ENCODE measurements around the gene LYST. TPM values are rescaled to one million over a fixed set of nuclear protein-coding genes. Genes with fewer than 3 reads are reported as not detected.

The LYST gene
- total RNA-seq, 1 donor from 2014 or later, result 24.5 TPM

DNA sequence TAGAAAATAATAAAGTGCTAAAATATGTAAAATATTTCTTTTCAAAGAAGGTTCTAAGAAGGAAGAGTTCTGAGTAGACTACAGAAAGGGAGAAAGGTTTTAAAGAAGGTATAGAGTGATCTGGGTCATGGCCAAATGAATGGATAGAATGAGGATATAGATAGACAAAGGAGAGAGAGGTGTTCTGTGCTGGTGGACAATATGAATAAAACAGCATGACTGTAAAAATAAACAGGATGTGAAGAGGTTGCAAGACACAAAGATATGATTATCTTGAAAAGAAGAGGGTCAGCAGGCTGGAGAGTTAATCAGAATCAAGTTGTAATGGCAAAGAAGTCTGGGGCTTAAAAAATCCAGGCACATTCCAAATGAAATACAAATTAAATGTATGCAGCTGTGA lies 130.4 kb downstream of the LYST start:
- Histone ChIP-seq H3K9ac (ENCODE audit: low read depth in 1 of 3, low read length in 3 of 3) (no peak overlapping the region), H3K36me3 (ENCODE audit: control insufficient read depth in 3 of 3, insufficient read depth in 3 of 3, low read length in 3 of 3) (peaks cover 0 to 13% (median 2%) of the 10 kb centered on the region in 3 donors), H3K9me3 (ENCODE audit: control insufficient read depth in 3 of 3, low read length in 3 of 3) (no peaks in the 10 kb centered on the region)

DNA sequence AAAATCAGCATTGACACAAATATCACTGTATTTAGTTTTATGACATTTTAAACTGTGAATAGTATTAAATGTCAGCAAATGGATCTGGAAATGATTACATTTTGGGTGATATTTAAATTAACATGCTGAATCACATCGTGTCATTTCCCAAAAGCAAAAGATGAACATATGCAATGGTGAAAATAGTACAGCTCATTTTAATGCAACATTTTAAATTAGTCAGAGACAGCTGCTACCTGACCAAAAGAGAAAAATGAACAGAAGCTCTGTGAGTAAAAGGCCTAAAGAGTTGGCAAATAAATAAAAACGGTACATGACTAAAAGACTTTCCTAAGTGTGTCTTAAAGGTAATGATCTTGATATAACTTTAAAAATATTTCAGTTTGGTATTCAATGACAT lies 131.1 kb downstream of the LYST start:
- Histone ChIP-seq H3K36me3 (ENCODE audit: control insufficient read depth in 3 of 3, insufficient read depth in 3 of 3, low read length in 3 of 3) (peaks cover 0 to 15% (median 2%) of the 10 kb centered on the region in 3 donors), H3K4me3 (ENCODE audit: low read length in 3 of 3) (no peak overlapping the region), H3K9me3 (ENCODE audit: control insufficient read depth in 3 of 3, low read length in 3 of 3) (no peaks in the 10 kb centered on the region), H3K27ac (ENCODE audit: low read depth, low read length) (no peak overlapping the region), H3K9ac (ENCODE audit: low read depth in 1 of 3, low read length in 3 of 3) (no peak overlapping the region), H3K4me1 (ENCODE audit: control insufficient read depth in 3 of 3, insufficient read depth in 3 of 3, low read length in 3 of 3) (peaks cover 0 to 4% (median 0%) of the 10 kb centered on the region in 3 donors), H3K27me3 (ENCODE audit: control insufficient read depth in 3 of 3, insufficient read depth in 3 of 3, low read length in 3 of 3) (no peaks in the 10 kb centered on the region)

More for the DNA sequence above, 130.4 kb downstream of the LYST start:
- Histone ChIP-seq H3K4me3 (ENCODE audit: low read length in 3 of 3) (no peak overlapping the region), H3K4me1 (ENCODE audit: control insufficient read depth in 3 of 3, insufficient read depth in 3 of 3, low read length in 3 of 3) (peaks cover 0 to 4% (median 0%) of the 10 kb centered on the region in 3 donors), H3K27me3 (ENCODE audit: control insufficient read depth in 3 of 3, insufficient read depth in 3 of 3, low read length in 3 of 3) (no peaks in the 10 kb centered on the region), H3K27ac (ENCODE audit: low read depth, low read length) (no peak overlapping the region)

DNA sequence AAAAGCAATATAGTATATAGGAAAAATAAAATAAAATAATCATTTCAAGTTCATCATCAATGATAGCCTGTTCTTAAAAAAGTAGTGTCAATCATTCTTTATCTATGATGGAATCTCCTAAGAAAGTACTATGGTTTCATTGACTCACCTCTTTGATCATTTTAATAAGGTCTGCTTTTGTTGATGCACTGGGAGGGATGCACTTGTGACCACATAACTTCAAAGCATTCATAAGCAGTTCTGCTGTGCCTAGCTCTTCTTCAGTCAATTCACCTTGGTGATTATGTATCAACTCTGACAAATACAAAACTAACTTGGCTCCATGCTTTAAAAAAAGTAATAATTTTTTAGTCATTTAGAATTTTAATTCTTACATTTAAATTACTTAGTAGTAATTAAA lies 132.4 kb downstream of the LYST start:
- H3K36me3 ChIP-seq (ENCODE audit: control insufficient read depth in 3 of 3, insufficient read depth in 3 of 3, low read length in 3 of 3), result peaks cover 0 to 16% (median 2%) of the 10 kb centered on the region in 3 donors
- H3K9me3 ChIP-seq (ENCODE audit: control insufficient read depth in 3 of 3, low read length in 3 of 3), result no peaks in the 10 kb centered on the region
- H3K27ac ChIP-seq (ENCODE audit: low read depth, low read length), result no peak overlapping the region
- H3K9ac ChIP-seq (ENCODE audit: low read depth in 1 of 3, low read length in 3 of 3), result no peak overlapping the region
- H3K4me1 ChIP-seq (ENCODE audit: control insufficient read depth in 3 of 3, insufficient read depth in 3 of 3, low read length in 3 of 3), result peaks cover 0 to 4% (median 0%) of the 10 kb centered on the region in 3 donors
- no peaks in the 10 kb centered on the region for H3K27me3 ChIP-seq (ENCODE audit: control insufficient read depth in 3 of 3, insufficient read depth in 3 of 3, low read length in 3 of 3)
- no peak overlapping the region for H3K4me3 ChIP-seq (ENCODE audit: low read length in 3 of 3)

DNA sequence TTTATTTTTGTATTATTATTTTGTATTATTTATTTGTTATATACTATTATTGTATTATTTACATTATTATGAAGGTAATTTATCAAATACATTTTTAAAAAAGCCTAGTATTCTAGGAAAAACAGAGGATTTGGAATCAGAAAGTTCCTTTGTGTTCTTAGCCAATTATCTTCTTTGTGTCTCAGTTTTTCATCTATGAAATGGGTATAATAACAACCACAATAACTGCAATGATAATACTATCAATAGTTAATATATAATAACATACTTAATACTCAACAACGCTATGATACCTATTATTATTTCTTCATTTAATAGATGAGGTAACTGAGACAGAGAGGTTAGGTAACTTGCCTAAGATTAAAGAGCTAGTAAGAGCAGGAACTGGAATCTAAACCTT lies 136.7 kb downstream of the LYST start:
- H3K36me3 ChIP-seq (ENCODE audit: control insufficient read depth in 3 of 3, insufficient read depth in 3 of 3, low read length in 3 of 3), result peaks cover 3 to 14% (median 7%) of the 10 kb centered on the region in 3 donors
- H3K27me3 ChIP-seq (ENCODE audit: control insufficient read depth in 3 of 3, insufficient read depth in 3 of 3, low read length in 3 of 3), result no peaks in the 10 kb centered on the region
- H3K4me1 ChIP-seq (ENCODE audit: control insufficient read depth in 3 of 3, insufficient read depth in 3 of 3, low read length in 3 of 3), result no peaks in the 10 kb centered on the region
- H3K4me3 ChIP-seq (ENCODE audit: low read length in 3 of 3), result no peak overlapping the region
- no peak overlapping the region for H3K9ac ChIP-seq (ENCODE audit: low read depth in 1 of 3, low read length in 3 of 3)
- no peaks in the 10 kb centered on the region for H3K9me3 ChIP-seq (ENCODE audit: control insufficient read depth in 3 of 3, low read length in 3 of 3)
- no peak overlapping the region for H3K27ac ChIP-seq (ENCODE audit: low read depth, low read length)

DNA sequence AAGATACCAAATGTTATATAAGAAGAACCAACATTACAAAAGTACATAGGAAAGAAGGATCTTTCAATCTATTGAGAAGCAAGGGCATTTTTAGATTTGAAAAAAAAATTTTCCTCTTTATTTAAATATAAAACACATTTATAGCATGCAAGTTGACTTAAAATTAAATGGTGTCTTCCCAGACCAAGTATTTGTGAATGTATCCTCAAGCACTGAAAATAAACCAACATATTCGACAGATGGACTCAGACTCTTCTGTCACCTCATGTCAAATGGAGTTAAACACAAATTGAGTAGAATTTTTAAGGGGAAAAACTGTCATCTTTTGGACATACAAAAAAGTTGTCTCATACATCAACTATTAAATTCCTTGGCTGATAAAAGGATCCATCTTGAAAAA lies 140.1 kb downstream of the LYST start:
- Histone ChIP-seq H3K4me1 (ENCODE audit: control insufficient read depth in 3 of 3, insufficient read depth in 3 of 3, low read length in 3 of 3) (no peaks in the 10 kb centered on the region), H3K27me3 (ENCODE audit: control insufficient read depth in 3 of 3, insufficient read depth in 3 of 3, low read length in 3 of 3) (no peaks in the 10 kb centered on the region), H3K9ac (ENCODE audit: low read depth in 1 of 3, low read length in 3 of 3) (no peak overlapping the region), H3K4me3 (ENCODE audit: low read length in 3 of 3) (no peak overlapping the region), H3K9me3 (ENCODE audit: control insufficient read depth in 3 of 3, low read length in 3 of 3) (no peaks in the 10 kb centered on the region), H3K36me3 (ENCODE audit: control insufficient read depth in 3 of 3, insufficient read depth in 3 of 3, low read length in 3 of 3) (peaks cover 3 to 30% (median 20%) of the 10 kb centered on the region in 3 donors), H3K27ac (ENCODE audit: low read depth, low read length) (no peak overlapping the region)

DNA sequence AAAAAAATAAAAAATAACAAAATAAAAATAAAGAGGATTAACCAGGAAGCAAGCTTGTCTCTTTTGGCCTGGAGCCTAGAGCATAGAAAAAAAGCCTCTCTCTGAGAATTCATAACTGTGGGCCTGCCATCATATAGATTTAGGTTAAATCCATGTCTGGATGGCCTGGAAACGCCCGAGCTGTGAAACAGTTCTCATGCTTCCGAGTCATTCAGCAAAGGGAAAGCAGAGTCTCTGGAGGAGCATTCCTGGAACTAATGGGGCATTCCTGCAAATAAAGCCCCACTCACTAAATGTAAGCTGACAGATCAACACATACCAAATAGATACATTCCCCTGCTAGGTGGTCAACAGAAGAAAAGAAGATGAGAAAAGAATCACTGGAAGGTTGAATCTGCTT lies 141.3 kb downstream of the LYST start:
- Histone ChIP-seq H3K4me1 (ENCODE audit: control insufficient read depth in 3 of 3, insufficient read depth in 3 of 3, low read length in 3 of 3) (no peaks in the 10 kb centered on the region), H3K27me3 (ENCODE audit: control insufficient read depth in 3 of 3, insufficient read depth in 3 of 3, low read length in 3 of 3) (no peaks in the 10 kb centered on the region), H3K4me3 (ENCODE audit: low read length in 3 of 3) (no peak overlapping the region), H3K9me3 (ENCODE audit: control insufficient read depth in 3 of 3, low read length in 3 of 3) (no peaks in the 10 kb centered on the region), H3K27ac (ENCODE audit: low read depth, low read length) (no peak overlapping the region), H3K9ac (ENCODE audit: low read depth in 1 of 3, low read length in 3 of 3) (no peak overlapping the region), H3K36me3 (ENCODE audit: control insufficient read depth in 3 of 3, insufficient read depth in 3 of 3, low read length in 3 of 3) (peaks cover 6 to 27% (median 23%) of the 10 kb centered on the region in 3 donors)

DNA sequence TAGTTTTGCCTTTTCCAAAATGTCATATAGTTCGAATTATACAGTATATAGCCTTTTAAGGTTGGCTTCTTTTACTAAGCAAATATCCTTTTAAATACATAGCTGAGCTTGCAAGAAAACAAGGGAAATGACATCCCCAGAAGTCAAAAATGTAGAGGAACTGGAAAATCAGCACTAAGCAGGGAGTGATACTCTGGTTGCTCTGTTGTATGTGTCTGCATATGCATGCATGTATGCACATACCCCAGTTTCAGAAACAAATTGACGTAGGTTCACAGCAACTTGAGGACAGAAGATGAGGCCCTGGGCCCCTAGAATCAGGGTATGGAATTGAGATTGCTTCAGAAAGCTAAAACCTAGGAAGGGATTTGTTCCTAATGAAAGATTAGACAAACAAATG lies 142.0 kb downstream of the LYST start:
- Histone ChIP-seq H3K36me3 (ENCODE audit: control insufficient read depth in 3 of 3, insufficient read depth in 3 of 3, low read length in 3 of 3) (peaks cover 6 to 29% (median 24%) of the 10 kb centered on the region in 3 donors), H3K9me3 (ENCODE audit: control insufficient read depth in 3 of 3, low read length in 3 of 3) (no peaks in the 10 kb centered on the region), H3K27ac (ENCODE audit: low read depth, low read length) (no peak overlapping the region), H3K4me3 (ENCODE audit: low read length in 3 of 3) (no peak overlapping the region), H3K4me1 (ENCODE audit: control insufficient read depth in 3 of 3, insufficient read depth in 3 of 3, low read length in 3 of 3) (no peaks in the 10 kb centered on the region), H3K27me3 (ENCODE audit: control insufficient read depth in 3 of 3, insufficient read depth in 3 of 3, low read length in 3 of 3) (no peaks in the 10 kb centered on the region), H3K9ac (ENCODE audit: low read depth in 1 of 3, low read length in 3 of 3) (no peak overlapping the region)

DNA sequence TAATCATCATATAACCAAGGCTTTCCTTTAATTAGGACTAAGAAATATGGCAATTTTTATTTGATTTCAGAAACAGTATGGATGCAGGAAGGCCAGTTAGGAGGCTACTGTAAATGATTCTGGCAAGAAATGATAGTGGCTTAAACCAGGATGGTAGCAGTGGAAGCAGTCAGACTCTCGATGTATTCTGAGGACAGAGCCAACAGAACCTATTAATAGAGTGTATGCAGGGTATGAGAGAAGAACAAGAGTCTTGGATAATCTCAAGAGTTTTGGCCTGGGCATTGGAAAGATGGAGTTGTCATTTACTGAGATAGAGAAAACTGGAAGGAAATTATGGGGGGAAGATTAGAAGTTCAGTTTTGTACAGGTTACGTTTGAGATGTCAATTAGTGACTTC lies 143.8 kb downstream of the LYST start:
- no peak overlapping the region for H3K9ac ChIP-seq (ENCODE audit: low read depth in 1 of 3, low read length in 3 of 3)
- no peaks in the 10 kb centered on the region for H3K9me3 ChIP-seq (ENCODE audit: control insufficient read depth in 3 of 3, low read length in 3 of 3)
- no peak overlapping the region for H3K4me3 ChIP-seq (ENCODE audit: low read length in 3 of 3)
- H3K27me3 ChIP-seq (ENCODE audit: control insufficient read depth in 3 of 3, insufficient read depth in 3 of 3, low read length in 3 of 3), result no peaks in the 10 kb centered on the region
- no peaks in the 10 kb centered on the region for H3K4me1 ChIP-seq (ENCODE audit: control insufficient read depth in 3 of 3, insufficient read depth in 3 of 3, low read length in 3 of 3)
- peaks cover 3 to 26% (median 20%) of the 10 kb centered on the region in 3 donors for H3K36me3 ChIP-seq (ENCODE audit: control insufficient read depth in 3 of 3, insufficient read depth in 3 of 3, low read length in 3 of 3)
- H3K27ac ChIP-seq (ENCODE audit: low read depth, low read length), result no peak overlapping the region

DNA sequence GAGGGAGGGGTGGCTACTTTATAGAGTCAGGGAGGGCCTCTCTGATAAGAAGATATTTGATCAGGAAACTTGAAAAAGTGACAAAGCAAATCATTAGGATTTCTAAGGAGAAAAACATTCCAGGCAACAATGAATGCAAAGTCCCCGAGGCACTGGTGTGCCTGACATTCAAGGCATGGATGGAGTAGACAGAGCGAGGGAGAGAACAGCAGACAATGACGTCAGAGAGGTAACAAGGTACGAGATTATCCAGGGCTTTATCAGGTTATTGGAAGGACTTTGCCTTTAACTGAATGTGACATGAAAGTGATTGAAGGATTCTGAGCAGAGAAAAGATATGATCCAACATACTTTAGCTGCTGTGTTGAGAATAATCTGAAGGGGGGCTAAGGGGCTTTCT lies 144.7 kb downstream of the LYST start:
- Histone ChIP-seq H3K36me3 (ENCODE audit: control insufficient read depth in 3 of 3, insufficient read depth in 3 of 3, low read length in 3 of 3) (peaks cover 3 to 26% (median 20%) of the 10 kb centered on the region in 3 donors), H3K27ac (ENCODE audit: low read depth, low read length) (no peak overlapping the region), H3K4me3 (ENCODE audit: low read length in 3 of 3) (no peak overlapping the region), H3K27me3 (ENCODE audit: control insufficient read depth in 3 of 3, insufficient read depth in 3 of 3, low read length in 3 of 3) (no peaks in the 10 kb centered on the region), H3K4me1 (ENCODE audit: control insufficient read depth in 3 of 3, insufficient read depth in 3 of 3, low read length in 3 of 3) (no peaks in the 10 kb centered on the region), H3K9me3 (ENCODE audit: control insufficient read depth in 3 of 3, low read length in 3 of 3) (no peaks in the 10 kb centered on the region), H3K9ac (ENCODE audit: low read depth in 1 of 3, low read length in 3 of 3) (no peak overlapping the region)

DNA sequence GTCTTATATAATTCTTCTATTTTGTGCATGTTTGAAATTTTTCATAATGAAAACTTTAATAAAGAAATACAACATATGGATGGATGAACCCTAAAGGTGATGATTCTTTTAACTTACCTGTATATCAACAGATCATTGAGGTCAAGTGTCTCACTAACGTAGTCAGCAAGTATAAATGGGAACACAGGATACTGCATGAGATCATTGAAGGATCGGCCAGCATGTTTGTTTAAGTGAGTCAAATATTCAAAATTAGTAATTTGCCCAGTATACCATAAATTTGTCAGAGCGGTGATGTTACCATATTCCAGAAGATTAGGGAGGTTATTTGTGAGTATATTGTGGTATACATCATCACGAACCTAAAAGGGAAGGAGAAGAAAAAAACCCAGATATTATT lies 146.2 kb downstream of the LYST start:
- no peaks in the 10 kb centered on the region for H3K9me3 ChIP-seq (ENCODE audit: control insufficient read depth in 3 of 3, low read length in 3 of 3)
- H3K9ac ChIP-seq (ENCODE audit: low read depth in 1 of 3, low read length in 3 of 3), result no peak overlapping the region
- H3K36me3 ChIP-seq (ENCODE audit: control insufficient read depth in 3 of 3, insufficient read depth in 3 of 3, low read length in 3 of 3), result peaks cover 3 to 31% (median 20%) of the 10 kb centered on the region in 3 donors
- no peak overlapping the region for H3K27ac ChIP-seq (ENCODE audit: low read depth, low read length)
- H3K4me1 ChIP-seq (ENCODE audit: control insufficient read depth in 3 of 3, insufficient read depth in 3 of 3, low read length in 3 of 3), result no peaks in the 10 kb centered on the region
- H3K4me3 ChIP-seq (ENCODE audit: low read length in 3 of 3), result no peak overlapping the region
- H3K27me3 ChIP-seq (ENCODE audit: control insufficient read depth in 3 of 3, insufficient read depth in 3 of 3, low read length in 3 of 3), result no peaks in the 10 kb centered on the region

Data from skeletal muscle tissue (tissue), 4 donors.